Skeletal muscle satellite cell (primary cell): Measurements from ENCODE around the gene DDB1.

Source experiments
- H3K27me3 ChIP-seq: 2 replicates; pipeline ENCODE4 v1.7.0; 2013; ENCODE audit warnings: low read length; ENCODE audit not compliant: control insufficient read depth, insufficient read depth
- H3K36me3 ChIP-seq: 2 replicates; pipeline ENCODE4 v1.7.0; 2013; ENCODE audit warnings: mild to moderate bottlenecking, control low read depth, low read length; ENCODE audit not compliant: insufficient read depth
- H3K4me1 ChIP-seq: 2 replicates; pipeline ENCODE4 v1.7.0; 2013; ENCODE audit warnings: low read length; ENCODE audit not compliant: control insufficient read depth, insufficient read depth
- H3K4me2 ChIP-seq: 2 replicates; pipeline ENCODE4 v1.7.0; 2013; ENCODE audit warnings: mild to moderate bottlenecking, low read length
- H3K4me3 ChIP-seq: 2 replicates; pipeline ENCODE4 v1.7.0; 2013; ENCODE audit warnings: low read length
- H3K9ac ChIP-seq: 2 replicates; pipeline ENCODE4 v1.7.0; 2013; ENCODE audit warnings: mild to moderate bottlenecking, low read depth, low read length, moderate library complexity
- H3K9me3 ChIP-seq: replicated peaks from 2 replicates; pipeline ENCODE4 v1.7.0; 2013; ENCODE audit warnings: mild to moderate bottlenecking, control low read depth, low read length

The DDB1 gene

DNA sequence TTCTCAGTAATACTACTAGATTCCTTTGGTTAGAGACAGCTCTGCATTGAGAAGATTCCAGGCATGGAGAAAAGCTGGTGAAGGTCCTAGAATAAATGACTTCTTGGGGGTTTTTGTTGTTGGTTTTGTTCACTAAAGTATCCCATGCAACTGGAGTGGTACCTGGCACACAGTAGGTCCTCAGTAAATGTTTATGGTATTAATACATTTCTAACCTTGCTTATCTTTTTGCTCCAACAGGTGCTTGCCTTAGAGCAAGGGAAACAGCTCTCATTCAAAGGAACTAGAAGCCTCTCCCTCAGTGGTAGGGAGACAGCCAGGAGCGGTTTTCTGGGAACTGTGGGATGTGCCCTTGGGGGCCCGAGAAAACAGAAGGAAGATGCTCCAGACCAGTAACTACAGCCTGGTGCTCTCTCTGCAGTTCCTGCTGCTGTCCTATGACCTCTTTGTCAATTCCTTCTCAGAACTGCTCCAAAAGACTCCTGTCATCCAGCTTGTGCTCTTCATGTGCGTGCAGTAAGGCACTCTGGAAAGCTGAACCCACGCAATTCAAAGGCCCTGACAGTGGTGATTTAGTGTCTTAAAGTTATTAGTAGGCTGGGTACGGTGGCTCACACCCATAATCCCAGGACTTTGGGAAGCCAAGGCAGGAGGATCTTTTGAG, 31.2 kb upstream of the DDB1 start:
- peaks cover 43% of the 10 kb centered on the region for H3K4me1 ChIP-seq
- no peak overlapping the region for H3K9ac ChIP-seq
- no peaks in the 10 kb centered on the region for H3K9me3 ChIP-seq
- peaks cover 45% of the 10 kb centered on the region for H3K36me3 ChIP-seq
- H3K27me3 ChIP-seq = no peaks in the 10 kb centered on the region
- H3K4me2 ChIP-seq = peak overlapping the region; percentile 89
- H3K4me3 ChIP-seq = no peak overlapping the region

DNA sequence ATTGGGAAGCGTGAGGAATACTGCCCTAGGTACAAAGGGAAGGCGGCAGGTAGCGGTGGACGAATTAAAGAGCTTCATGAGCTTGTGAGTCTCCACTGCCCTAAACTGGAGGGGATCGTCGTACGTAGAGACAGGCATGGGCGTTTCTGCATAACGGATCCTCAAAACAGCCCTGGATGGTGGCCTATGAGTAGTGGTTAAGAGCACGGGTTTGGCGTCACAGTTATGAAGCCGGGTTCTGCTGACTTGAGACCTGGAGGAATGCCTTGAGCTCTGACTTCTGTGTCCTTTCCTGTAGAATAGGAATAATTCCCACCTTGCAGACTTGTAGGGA, 29.6 kb upstream of the DDB1 start:
- Histone ChIP-seq H3K9ac (peak overlapping the region; percentile 94), H3K9me3 (no peaks in the 10 kb centered on the region), H3K4me1 (peaks cover 30% of the 10 kb centered on the region), H3K4me2 (peak overlapping the region; percentile 89), H3K4me3 (peak overlapping the region; percentile 87), H3K36me3 (peaks cover 30% of the 10 kb centered on the region), H3K27me3 (no peaks in the 10 kb centered on the region)

DNA sequence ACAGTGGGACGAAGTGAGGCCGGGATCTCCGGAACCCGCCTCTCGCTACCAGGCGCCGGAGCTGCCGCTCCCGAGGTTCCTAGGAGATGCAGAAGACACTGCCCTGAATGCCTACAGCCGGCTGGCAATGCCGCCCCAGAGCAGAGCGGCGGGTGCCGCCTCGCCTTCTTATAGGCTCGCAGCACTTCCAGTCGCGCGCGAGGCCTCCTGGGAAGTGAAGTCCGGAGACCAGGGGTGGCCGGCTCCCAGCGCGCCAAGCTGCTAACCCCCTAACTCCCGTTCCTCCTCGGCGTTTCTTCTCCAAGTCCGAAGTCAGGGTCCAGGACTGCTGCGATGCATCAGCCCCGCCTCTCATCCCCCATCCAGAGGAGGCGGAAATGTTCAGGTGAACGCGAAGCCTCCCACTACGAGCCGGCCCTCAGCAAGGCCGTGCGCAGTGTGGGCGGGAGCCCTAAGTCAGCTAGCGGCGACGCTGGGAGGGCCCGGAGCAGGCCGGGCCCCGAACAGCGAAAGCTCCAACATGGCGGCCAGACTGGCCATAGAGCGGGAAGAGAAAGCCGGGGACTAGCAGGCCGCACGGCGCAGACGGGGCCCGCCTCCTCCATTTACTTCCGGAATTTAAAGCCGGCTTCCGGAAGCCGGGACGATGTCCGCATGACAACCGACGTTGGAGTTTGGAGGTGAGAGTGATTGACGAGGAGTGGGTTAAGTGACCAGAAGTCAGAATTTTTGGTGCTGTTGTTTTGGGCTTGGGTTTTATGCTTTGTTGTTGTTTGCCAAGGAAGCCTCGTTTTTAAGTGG, 29.0 kb upstream of the DDB1 start, which contains the start of the genes CYB561A3 and TMEM138:
TSS of gene CYB561A3 (minus strand) at position 142 of the 801 bp plus-strand sequence. CDS start 5,169 bp downstream, outside the sequence.
TSS of gene TMEM138 (plus strand) at position 634 of the 801 bp plus-strand sequence. CDS start 2,017 bp downstream, outside the sequence.
- no peaks in the 10 kb centered on the region for H3K27me3 ChIP-seq

DNA sequence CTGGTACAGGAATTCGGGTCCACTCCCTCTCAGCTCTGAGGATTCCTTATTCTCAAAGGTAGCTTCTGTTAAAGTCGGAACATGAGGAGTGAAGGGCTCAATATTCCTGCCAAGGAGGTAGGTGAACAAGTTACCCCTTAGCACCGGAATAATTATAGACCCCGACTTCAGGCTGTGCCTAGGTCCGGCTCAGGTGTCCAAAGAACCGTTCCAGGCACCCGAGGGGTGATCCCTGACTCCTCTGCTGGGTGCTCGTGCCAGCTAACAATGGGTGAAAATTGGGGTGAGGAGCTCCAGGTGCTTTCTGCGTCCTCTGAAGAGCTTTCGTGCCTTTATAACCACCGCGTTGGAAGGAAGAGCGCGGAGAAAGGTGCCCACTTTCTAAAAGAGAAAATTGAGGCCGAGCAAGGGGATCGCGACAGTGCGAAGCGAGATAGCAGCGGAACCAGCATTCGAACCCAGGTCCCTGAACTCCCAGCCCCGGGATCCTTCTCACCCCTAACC, 28.4 kb upstream of the DDB1 start:
- no peaks in the 10 kb centered on the region for H3K27me3 ChIP-seq
- H3K36me3 ChIP-seq = peaks cover 20% of the 10 kb centered on the region
- peak overlapping the region; percentile 87 for H3K4me3 ChIP-seq
- H3K9me3 ChIP-seq = no peaks in the 10 kb centered on the region
- peak overlapping the region; percentile 89 for H3K4me2 ChIP-seq
- peaks cover 22% of the 10 kb centered on the region for H3K4me1 ChIP-seq
- peak overlapping the region; percentile 94 for H3K9ac ChIP-seq

More for the DNA sequence above, 29.0 kb upstream of the DDB1 start, which contains the start of the genes CYB561A3 and TMEM138:
- peak within 1 kb of the TSS; percentile 94 for H3K9ac ChIP-seq
- peaks cover 29% of the 10 kb centered on the region for H3K4me1 ChIP-seq
- H3K4me2 ChIP-seq = peak within 1 kb of the TSS; percentile 89
- H3K4me3 ChIP-seq = peak within 1 kb of the TSS; percentile 87
- H3K9me3 ChIP-seq = no peaks in the 10 kb centered on the region
- H3K36me3 ChIP-seq = peaks cover 25% of the 10 kb centered on the region

DNA sequence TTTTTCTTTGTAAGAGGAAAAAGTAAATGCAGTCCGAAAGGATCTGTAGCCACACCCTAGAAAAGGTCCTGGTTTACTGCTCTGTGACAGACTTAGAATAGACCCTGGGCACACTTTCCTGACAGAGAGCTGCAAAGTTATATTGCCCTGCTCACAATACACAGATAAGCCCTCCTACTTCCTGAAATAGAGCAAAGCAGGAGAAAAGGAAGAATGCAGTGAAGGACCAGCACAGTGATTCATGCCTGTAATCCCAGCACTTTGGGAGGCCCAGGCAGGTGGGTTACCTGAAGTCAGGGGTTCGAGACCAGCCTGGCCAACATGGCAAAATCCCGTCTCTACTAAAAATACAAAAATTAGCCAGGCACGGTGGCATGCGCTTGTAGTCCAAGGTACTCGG, 26.6 kb upstream of the DDB1 start:
- Histone ChIP-seq H3K4me1 (peaks cover 15% of the 10 kb centered on the region), H3K9me3 (no peaks in the 10 kb centered on the region), H3K4me3 (no peak overlapping the region), H3K36me3 (peaks cover 12% of the 10 kb centered on the region), H3K4me2 (no peak overlapping the region), H3K9ac (no peak overlapping the region), H3K27me3 (no peaks in the 10 kb centered on the region)

DNA sequence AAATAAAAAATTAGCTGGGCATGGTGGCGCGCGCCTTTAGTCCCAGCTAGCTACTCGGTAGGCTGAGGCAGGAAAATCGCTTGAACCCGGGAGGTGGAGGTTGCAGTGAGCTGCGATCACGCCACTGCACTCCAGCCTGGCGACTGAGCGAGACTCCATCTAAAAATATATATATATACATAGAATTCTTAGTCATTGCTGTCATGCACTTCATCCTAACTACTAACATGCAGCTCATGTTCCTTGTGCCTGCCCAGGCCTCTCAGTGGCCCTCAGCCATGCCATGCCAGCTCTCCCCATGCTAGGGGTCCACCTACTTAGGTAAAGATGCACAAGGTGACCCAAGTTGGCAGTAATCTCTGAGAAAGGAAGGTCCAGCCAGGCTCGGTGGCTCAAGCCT, 25.7 kb upstream of the DDB1 start:
- H3K36me3 ChIP-seq = peaks cover 8% of the 10 kb centered on the region
- no peak overlapping the region for H3K4me2 ChIP-seq
- peaks cover 12% of the 10 kb centered on the region for H3K4me1 ChIP-seq
- H3K4me3 ChIP-seq = no peak overlapping the region
- H3K27me3 ChIP-seq = no peaks in the 10 kb centered on the region
- no peaks in the 10 kb centered on the region for H3K9me3 ChIP-seq
- no peak overlapping the region for H3K9ac ChIP-seq

DNA sequence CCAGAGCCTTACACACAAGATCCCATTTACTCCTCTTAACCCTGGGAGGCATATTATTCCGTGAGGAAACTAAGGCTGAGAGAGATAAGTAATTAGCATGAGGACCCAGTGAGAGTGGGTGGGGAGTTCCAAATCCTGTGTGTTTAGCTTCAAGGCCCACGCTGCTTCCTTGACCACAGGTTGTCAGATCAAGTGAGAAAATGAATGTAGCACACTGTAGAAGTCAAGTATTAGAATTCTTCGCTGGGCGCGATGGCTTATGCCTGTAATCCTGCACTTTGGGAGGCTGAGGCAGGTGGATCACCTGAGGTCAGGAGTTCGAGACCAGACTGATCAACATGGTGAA, 25.0 kb upstream of the DDB1 start:
- peaks cover 14% of the 10 kb centered on the region for H3K36me3 ChIP-seq

DNA sequence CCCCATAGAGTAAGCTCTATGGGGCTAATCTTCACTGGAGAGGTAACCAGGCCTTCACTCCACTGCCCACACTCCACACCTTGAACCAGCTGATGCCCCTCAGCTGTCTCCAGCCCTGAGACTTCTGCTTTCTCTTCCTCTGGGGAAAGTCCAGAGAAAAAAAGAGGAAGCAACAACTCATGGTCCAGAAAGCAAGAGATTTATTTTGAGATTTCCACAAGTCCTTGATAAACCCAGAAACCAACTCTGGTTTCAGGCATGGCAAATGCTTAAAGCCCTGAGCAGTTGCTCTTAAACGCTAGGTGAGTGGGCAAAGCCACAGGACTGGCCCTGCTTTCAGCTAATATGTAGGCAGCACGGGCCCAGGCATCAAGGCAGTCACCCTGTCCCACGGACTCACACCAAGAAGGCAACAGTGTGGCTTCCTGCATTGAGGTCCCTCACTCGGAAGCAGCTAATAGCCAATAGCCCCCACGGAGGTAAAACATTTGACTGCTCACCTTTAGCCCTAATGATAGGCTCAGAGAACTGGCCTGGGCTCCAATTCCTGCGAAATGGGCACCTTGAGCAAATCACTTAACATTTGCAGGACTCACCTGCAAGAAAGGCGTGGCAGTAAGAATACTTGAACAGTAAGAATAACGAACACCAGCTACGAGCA, 24.5 kb upstream of the DDB1 start:
- no peak overlapping the region for H3K9ac ChIP-seq
- peaks cover 6% of the 10 kb centered on the region for H3K4me1 ChIP-seq
- peaks cover 19% of the 10 kb centered on the region for H3K36me3 ChIP-seq
- H3K4me2 ChIP-seq = no peak overlapping the region
- H3K27me3 ChIP-seq = no peaks in the 10 kb centered on the region
- no peaks in the 10 kb centered on the region for H3K9me3 ChIP-seq
- no peak overlapping the region for H3K4me3 ChIP-seq

More for the DNA sequence above, 25.0 kb upstream of the DDB1 start:
- H3K9ac ChIP-seq = no peak overlapping the region
- H3K9me3 ChIP-seq = no peaks in the 10 kb centered on the region
- H3K4me3 ChIP-seq = no peak overlapping the region
- no peaks in the 10 kb centered on the region for H3K27me3 ChIP-seq
- H3K4me1 ChIP-seq = peaks cover 6% of the 10 kb centered on the region
- no peak overlapping the region for H3K4me2 ChIP-seq

DNA sequence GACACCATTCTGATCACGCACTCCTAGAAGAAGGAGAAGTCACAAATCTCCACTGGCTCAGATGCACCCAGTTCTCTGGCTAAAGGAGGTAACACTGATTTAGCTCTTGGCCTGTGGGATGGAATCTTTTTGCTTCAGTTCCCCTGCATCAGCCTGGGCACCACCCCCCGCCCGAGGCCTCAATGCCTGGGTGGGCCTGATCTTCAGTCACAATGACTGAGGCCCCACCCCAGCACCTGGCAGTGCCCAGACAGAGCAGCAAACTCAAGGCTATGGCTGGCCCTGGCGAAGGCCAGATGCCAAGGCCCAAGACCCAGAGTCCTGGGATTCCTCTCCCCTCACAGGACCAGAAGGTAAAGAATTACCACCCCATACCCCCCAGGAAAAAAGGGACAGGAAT, 23.8 kb upstream of the DDB1 start:
- Histone ChIP-seq H3K36me3 (peaks cover 20% of the 10 kb centered on the region), H3K4me2 (no peak overlapping the region), H3K9me3 (no peaks in the 10 kb centered on the region), H3K9ac (no peak overlapping the region), H3K4me3 (no peak overlapping the region), H3K27me3 (no peaks in the 10 kb centered on the region), H3K4me1 (peaks cover 6% of the 10 kb centered on the region)

DNA sequence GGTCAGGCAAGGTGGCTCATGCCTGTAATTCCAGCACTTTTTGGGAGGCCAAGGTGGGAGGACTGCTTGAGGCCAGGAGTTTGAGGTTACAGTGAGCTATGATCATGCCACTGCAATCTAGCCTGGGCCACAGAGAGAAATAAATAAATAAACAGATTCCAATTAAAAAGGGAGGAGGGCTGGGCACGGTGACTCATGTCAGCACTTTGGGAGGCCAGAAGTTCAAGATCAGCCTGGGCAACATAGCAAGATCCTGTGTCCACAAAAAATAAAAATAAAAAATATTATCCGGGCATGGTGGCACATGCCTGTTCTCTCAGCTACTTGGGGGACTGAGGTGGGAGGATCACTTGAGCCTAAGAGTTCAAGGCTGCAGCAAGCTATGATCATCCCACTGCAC, 21.3 kb upstream of the DDB1 start:
- H3K36me3 ChIP-seq = peaks cover 38% of the 10 kb centered on the region
- no peaks in the 10 kb centered on the region for H3K9me3 ChIP-seq
- H3K4me2 ChIP-seq = no peak overlapping the region
- no peaks in the 10 kb centered on the region for H3K27me3 ChIP-seq
- H3K4me1 ChIP-seq = no peaks in the 10 kb centered on the region
- H3K9ac ChIP-seq = no peak overlapping the region
- H3K4me3 ChIP-seq = no peak overlapping the region
